ENCODE results near the gene TPM1. TPM values are rescaled to one million over a fixed set of nuclear protein-coding genes. Genes with fewer than 3 reads are reported as not detected.

The TPM1 gene
- total and polyA plus RNA-seq, 9 of the 15 experiments (the other 6 are each of a cell fraction or from before 2014, with no cell fraction given): 8.1 to 53.9 (median 43.1) TPM

- no peaks in the 10 kb centered on the region for H3K36me3 ChIP-seq (ENCODE audit: control insufficient read depth, insufficient read depth, low read length)
- WGBS (ENCODE audit: insufficient coverage, low coverage, missing lambda C conversion rate): 0% methylated on average over 4 of the region's 4 CpGs
- DNase-seq (ENCODE audit: extremely low read depth in 1 of 4, low spot score in 3 of 4) (no peak), FAIRE-seq (no peak), ATAC-seq (no peak)
- no peaks in the 10 kb centered on the region for H4K20me1 ChIP-seq (replicated peaks; ENCODE audit: control insufficient read depth, insufficient read depth, low read length)
- BruUV-seq (replicated peaks): no TSS peak
- POLR2A ChIA-PET: no interaction called here
- no peak overlapping the region for H3K4me3 ChIP-seq
- H3K9me3 ChIP-seq (replicated peaks; ENCODE audit: control insufficient read depth, insufficient read depth, low read depth, low read length): no peaks in the 10 kb centered on the region
- H3K4me1 ChIP-seq (replicated peaks in 1 of 2; ENCODE audit: control insufficient read depth in 2 of 2, insufficient read depth in 2 of 2, low read length in 2 of 2): no peaks in the 10 kb centered on the region
- no peak overlapping the region for H2AFZ ChIP-seq (ENCODE audit: low read depth, low read length)
- in situ Hi-C loops (cut with MboI): no loop called here
- no peak overlapping the region for H3K27ac ChIP-seq (ENCODE audit: extremely low read depth, low read depth, low read length)
- no peaks in the 10 kb centered on the region for H3K9me1 ChIP-seq (ENCODE audit: control insufficient read depth, insufficient read depth, low read length)
- TF ChIP-seq GTF2B (IDR thresholded peaks at IDR 0.05; ENCODE audit: extremely low read depth, insufficient read length) (no peak), SIN3B (IDR thresholded peaks at IDR 0.05; ENCODE audit: low read depth) (no peak), ZNF431 (CRISPR knock-in tag; IDR thresholded peaks at IDR 0.05) (no peak), ZNF764 (CRISPR knock-in tag; IDR thresholded peaks at IDR 0.05; ENCODE audit: low read depth) (no peak), KAT2B (IDR thresholded peaks at IDR 0.05; ENCODE audit: low read depth, low read length) (no peak), THAP7 (CRISPR knock-in tag; IDR thresholded peaks at IDR 0.05) (no peak), CREBBP (IDR thresholded peaks at IDR 0.05; ENCODE audit: low read depth, low read length) (no peak), TEAD2 (tag; IDR thresholded peaks at IDR 0.05) (no peak), TOE1 (IDR thresholded peaks at IDR 0.05; ENCODE audit: borderline replicate concordance) (no peak), TOE1 (CRISPR knock-in tag; IDR thresholded peaks at IDR 0.05; ENCODE audit: borderline replicate concordance, low read depth) (no peak), ZNF77 (CRISPR knock-in tag; IDR thresholded peaks at IDR 0.05) (no peak), ZNF75A (CRISPR knock-in tag; IDR thresholded peaks at IDR 0.05) (no peak), MBD2 (IDR thresholded peaks at IDR 0.05; ENCODE audit: borderline replicate concordance, low read depth) (no peak), ZNF212 (CRISPR knock-in tag; IDR thresholded peaks at IDR 0.05) (no peak), ZNF57 (CRISPR knock-in tag; IDR thresholded peaks at IDR 0.05) (no peak), PRDM10 (IDR thresholded peaks at IDR 0.05; ENCODE audit: partially characterized antibody) (no peak)
- H3K27me3 ChIP-seq (ENCODE audit: control insufficient read depth in 2 of 2, insufficient read depth in 2 of 2, low read length in 2 of 2): peaks cover 16 to 20% of the 10 kb centered on the region in 2 experiments
- intact Hi-C loops (cut with micrococcal nuclease): no loop called here
- no peak overlapping the region for H3K9ac ChIP-seq (ENCODE audit: insufficient read depth in 1 of 2, low read depth in 2 of 2, low read length in 2 of 2)
- CTCF ChIA-PET (ENCODE audit: low intra/inter-chr PET ratio): no interaction called here
- no peak overlapping the region for H3K4me2 ChIP-seq (ENCODE audit: insufficient read depth, low read length)
- no peaks in the 10 kb centered on the region for H3K79me2 ChIP-seq (ENCODE audit: control insufficient read depth, insufficient read depth, low read length)
Observed at GRCh38 chr15:63014578-63014977, 28.0 kb upstream of the TPM1 start.
